Inferior parietal cortex (tissue), 1 donor: ENCODE measurements around the gene DMC1.

Source experiments
- DNase-seq: peaks from one replicate; pipeline ENCODE4 v3.0.0-alpha.2; 2016; ENCODE audit errors: extremely low spot score

The DMC1 gene

DNA sequence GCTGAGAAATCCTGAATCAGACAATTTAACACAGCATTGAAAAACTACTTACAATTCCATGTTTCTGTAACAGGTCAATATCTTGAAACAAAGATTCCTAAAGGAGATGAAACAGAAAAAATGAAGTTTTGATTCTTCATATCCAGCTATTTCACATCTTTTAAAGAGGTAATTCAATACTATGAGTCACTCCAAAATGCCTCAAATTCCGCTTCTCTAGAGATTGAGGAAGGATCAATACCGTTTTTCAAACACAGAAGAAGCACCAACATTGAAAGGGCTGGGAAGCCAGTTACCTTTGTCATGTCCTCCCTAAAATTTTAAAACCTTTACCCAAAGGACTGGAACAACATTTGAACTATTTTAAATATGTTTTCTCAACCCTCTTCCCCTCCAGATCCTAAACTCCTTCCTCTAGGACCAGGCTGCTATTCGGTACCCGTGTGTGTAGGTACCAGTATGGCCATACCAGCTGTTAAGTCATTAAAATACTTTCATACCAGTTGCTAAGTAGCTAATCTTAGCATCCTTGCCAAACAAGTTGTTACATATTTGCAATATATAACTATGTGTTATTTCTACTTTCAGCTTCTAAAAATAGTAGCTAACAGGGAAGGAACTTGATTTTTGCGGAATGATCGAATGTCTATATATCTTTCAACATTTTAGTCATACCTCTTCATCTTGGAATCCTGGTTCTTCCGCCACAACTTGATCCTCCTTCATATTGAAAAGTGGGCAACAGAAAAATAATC, 2.3 kb downstream of the DMC1 start:
- DNase-seq, result peak; percentile 14

DNA sequence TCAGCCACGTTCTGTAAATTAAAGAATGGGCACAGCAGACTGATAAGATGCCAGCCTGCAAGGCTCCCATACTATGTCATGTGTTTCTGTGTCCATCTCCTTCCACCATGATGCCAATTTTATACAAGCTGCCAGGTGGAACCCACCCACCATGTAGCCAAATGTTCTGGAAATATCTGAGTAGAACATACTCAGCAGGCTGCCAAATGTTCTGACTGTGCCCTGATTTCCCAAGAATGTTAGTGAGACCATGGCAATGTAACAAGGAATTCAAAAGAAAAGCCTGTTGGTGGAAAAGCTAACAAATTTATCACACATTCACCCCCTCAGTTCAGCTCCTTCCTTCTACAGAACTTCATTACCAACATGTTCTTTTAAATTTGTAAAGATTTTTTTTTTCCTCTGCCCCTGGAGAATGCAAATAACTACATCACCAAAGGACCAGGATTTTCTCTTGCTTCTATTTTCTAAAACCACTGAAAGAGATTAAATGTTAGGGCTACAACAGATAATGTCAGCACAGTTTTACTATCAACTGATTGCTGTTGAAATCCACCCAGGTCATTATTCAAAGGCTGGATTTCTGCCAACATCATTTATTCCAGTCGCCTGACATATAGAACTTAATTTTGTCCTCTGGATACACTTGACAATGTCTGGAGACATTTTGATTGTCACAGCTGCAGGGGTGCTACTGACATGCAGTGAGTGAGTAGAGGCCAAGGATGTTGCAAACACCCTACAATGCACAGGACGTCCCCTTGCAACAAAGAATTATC, 3.1 kb downstream of the DMC1 start:
- DNase-seq, result peak; percentile 72

DNA sequence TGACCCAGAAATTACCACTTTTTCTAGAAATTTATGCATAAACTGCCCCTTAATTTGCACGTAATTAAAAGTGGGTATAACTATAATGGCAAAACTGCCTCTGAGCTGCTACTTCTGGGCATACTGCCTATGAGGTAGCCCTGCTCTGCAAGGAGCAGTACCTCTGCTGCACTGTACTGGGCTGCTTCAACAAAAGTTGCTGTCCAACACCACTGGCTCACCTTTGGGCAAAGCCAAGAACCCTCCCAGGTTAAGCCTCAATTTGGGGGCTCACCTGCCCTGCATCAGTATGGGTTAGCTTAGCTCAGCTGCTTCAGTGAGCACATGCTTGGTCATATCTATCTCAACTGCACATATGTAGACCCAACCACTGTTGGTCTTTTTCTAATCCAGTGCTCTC, 4.5 kb downstream of the DMC1 start:
- DNase-seq, result no peak

DNA sequence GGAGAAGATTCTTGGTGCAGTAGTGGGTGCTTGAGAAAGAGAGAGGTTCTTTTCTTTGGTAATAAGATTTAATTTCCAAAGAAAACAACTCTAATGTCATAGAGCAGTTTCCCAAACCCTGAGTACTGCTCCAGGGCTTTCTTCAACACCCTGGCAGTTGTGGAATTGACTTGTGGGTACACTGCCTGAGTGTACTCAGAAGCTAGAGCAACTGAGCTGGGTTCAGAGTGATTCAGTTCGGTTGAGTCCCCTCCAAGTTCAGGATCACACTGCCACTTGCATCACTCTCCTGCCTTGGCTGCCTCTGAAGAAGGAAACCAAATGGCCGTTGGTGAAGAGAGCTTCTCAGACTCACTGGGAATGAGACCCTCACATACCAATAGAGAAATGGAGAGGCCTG, 5.3 kb downstream of the DMC1 start:
- no peak for DNase-seq

DNA sequence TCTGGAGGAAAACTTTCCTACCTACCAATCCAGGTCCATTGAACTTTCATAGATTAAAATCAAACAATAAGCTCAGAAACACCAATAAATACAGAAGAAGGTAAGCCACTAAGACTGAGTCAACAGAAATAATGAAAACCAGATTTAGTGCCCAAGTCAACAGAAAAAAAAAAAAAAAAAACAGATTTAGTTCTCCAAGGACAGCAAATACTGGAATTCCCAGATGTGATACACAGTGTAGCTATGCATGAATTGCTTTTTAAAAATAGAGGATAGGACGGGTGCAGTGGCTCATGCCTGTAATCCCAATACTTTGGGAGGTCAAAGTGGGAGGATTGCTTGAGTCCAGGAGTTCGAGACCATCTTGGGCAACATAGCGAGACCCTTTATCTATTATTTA, 15.7 kb downstream of the DMC1 start:
- no peak for DNase-seq

DNA sequence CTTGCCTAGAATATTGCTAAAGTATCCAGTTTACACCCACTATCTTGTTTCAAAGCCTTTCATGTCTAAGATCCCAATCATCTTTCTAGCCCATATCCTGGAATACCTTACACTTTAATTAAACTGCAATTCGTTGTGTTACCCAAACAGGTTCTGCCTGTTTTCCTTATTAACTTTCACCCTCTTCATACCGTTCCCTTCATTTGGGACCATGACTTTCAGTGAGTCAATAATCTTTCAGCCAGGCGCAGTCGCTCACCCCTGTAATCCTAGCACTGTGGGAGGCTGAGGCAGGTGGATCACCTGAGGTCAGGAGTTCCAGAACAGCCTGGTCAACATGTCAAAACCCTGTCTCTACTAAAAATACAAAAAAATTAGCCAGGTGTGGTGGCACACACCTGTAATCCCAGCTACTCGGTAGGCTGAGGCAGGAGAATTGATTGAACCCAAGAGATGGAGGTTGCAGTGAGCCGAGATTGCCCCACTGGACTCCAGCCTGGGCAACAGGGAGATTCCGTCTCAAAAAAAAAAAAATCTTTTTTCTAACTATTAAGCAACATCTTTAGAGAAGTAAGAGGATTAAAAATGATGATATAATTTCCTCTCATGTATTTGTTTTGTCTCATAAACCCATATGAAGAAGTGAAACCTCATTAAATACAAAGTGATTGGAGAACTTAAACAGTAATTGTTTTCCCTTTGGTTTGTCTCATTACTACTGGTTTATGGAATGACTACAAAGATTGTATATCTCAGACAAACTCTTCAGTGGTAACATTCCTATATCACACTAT, 20.7 kb downstream of the DMC1 start:
- no peak for DNase-seq

DNA sequence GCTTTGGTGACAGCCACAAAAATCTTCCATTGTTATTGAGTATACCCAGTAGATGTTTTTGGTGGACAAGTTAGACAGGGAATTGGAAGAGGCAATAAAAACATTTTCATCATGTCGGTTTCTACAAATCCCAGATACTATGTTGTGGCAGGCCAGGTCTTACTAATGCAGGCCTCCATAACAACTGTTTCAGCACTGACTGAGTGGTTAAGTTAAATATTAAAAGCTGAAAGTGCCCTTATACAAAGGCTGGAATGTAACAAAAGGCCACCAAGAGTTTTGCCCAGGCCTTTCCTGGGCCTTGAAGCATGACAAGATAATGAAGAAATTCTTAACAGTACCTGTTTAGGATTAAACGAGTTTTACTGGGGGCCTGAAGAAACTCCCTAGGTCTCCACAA, 29.3 kb downstream of the DMC1 start:
- DNase-seq, result no peak

DNA sequence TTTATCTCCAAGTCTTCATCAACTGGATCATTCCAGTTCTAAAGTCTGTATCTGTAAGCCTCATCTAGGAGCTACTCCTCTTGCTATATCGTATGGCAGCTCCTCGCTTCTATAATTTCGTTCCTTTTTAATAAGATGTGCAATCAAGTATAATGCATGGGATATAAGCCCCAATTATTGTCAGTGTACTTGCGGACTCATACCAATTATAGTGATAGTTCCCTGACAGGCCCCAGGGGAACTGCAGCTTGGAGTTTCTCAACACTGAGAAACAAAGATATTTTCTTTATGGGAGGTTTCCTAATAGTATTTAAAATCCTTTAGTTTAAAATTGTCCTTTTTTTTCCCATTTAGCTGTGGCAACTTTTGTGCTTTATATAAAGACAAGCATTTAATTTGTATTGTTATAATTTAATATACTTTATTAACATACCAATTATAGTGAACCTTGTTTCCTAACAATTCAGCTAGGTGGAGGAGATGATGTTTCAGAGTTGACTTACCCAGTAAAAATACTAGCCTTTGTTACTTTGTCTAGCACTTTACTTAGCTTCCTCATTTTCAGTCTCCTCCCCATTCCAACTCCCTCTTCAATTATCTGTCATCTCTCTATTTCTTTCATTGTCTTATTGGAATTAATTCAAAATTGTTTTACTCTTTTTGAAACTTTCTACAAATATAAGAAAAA, 38.6 kb downstream of the DMC1 start:
- no peak for DNase-seq

DNA sequence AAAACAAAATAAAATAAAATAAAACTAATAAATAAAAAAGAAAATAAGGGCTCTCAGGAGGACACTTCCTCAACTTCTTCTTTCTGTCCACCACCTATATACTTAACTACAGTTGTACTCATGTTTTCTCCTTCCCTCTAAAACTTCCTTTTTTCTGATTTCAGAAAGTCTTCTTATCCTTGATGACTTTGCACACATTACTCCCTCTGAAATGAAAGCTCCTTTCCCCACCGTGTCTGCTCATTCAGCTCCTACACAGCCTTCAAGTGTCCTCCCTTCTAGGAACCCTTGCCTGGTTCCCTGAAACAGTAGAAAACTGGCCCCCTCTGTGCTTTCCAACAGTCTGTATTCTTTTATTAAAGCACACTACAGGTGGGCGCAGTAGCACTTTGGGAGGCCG, 45.6 kb downstream of the DMC1 start:
- no peak for DNase-seq

DNA sequence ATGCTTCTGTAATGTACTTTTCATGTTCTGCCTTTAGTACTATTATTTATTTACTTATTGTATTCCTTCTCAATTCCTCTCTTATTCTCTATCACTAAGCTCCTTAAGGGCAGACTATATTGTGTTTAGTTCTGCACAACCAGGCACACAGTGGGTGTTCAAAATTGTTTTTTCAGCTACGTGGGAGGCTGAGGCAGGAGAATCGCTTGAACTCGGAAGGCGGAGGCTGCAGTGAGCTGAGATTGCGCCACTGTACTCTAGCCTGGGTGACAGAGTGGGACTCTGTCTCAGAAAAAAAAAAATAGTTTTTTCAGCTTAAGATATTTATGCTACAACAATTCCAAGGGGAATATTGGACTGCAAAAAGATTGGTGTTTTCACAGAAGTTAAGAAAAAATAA, 46.5 kb downstream of the DMC1 start:
- no peak for DNase-seq

DNA sequence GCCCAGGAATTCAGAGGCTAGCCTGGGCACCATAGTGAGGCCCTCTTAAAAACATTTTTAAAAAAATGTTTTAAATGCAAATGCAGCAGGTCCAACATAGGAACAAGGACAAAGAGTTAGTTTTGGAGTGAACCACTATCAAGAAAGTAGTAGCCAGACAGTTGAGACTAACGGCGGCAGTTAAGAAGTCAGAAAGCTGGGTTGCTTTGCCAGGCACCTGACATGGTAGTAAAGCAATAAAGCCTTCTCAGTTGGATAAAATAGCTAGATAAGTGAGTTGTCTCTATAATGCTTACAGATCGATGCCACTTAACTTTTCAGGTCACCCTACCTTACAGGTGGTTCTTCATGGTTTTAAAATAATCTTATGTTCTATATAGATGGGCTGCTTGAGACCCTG, 47.0 kb downstream of the DMC1 start:
- DNase-seq, result no peak

DNA sequence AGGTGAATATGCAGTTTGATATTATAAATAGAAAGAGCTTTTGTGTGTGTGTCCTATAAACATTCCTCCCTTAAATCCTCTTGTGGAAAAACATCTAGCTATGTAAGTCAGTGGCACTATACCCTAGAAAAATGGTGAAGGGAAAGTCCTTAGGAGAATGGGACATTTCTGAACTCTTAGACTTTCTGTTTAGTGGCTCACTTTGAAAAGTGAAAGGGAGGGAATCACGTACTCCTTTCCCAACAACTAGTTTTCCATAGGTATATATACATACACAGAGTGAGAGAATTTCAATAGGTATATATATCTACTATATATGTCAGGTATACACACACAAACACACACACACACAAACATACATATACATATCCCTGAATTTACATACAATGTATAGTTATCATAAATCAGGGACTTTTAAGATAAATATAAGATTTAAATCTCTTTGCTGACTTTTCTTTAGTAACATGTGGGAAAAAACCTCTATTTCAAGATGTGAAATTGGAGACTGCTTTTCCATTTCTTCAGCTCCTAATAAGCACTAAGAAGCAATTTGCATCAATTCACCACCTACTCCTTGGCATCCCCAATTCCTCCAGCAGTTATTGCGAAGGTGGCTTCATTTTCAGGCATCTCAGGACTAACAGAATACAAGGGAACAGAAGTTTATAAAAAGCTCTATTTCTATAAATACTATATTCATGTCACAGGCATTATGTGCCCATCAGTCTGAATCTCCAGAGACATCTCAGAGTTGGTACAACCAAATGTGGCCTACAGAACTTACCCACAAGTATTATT, 50.3 kb downstream of the DMC1 start:
- DNase-seq, result no peak

DNA sequence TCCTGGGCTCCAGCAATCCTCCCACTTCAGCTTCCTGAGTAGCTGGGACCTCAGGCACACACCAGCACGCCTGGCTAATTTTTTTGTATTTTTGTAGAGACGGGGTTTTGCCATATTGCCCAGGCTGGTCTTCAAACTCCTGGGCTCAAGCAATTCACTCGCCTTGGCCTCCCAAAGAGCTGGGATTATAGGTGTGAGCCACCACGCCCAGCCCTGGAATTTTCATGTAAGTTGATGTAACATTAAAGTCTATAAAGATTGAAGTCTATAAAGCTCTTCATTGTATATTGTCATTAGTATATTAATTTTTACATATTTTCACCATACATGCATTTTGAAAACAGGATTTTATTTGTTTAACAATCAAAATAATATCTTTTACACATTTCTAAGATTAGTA, 51.4 kb downstream of the DMC1 start:
- no peak for DNase-seq

DNA sequence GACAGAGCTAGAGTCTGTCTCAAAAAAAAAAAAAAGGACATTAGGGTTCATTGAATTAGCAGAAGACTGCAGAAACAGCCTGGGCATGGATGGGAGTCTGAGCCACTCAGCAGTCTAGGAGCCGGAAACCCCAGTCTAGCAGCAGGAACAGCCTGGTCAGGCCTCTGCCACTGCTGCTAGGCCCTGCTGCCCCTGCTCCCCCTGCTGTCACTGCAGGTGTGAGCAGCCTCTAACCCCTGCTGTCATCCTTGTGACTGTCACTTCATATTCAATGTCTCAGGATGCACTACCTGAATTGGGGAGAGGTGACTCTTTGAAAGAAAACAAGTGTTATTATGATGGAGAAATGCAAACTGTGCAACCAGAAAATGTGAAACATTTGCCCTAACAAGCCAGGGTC, 56.9 kb downstream of the DMC1 start:
- DNase-seq, result no peak

DNA sequence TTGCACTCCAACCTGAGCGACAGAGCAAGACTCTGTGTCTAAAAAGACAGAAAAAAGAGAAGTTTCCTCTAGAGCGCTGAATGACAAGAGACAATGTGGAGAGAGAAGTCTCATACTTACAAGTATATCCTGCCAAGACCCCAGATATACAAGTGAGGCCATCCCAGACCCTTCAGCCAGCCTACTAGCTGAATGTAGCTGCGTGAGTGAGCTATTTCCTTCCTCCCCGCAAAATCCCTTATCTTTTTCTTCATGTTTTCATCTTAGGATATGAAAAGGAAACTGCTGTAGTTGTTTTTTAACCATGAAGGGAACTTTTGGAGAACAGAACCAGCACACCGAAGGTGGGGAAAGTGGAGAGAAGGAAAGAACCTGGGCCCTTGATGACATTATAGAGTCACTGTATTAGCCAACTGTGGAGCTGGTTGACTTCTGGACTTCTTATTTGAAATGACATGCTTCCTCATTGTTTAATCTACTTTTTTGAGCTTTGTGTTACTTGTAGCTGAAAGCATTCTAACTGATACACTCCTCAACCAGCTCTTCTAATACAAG, 59.5 kb downstream of the DMC1 start:
- DNase-seq, result no peak

DNA sequence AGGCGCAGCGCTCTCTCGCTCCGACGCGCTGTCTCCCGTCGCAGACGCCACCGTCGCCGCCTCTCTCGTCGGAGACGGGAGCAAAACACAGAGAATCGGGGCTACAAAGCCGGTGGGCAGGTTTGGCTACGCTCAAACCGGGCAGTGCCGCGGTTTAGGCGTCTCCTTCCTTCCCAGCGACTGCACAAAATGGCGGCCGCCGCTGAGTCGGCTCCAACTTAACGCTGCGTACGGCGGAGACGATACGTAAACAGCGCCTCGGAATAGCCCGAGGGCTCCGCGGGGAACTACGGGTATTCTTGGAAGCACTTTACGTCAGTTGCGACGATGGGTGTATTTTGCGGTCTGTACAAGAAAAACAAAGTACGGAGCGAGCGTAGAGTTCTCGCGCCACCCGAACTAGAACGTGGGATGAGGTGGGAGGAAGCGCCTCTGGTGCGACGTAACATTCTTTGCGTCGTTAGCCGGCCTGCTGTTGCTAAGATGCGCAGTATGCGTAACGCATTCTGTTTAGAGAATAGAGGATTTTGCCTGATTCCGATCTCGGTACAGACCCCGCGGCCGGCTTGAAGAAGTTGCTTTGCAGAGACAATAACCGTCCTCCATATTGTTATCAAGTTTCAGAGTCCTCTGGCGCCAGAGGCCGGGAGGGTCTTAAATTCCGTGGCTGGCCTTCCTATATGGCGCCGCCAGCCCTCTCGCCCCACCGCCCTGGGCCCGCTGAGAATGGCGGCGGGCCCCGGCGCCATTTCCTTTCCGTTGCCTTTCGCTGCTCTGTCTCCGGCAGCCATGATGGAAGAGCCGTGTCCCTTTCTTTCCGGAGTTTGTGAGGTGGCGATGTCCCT, 63.6 kb downstream of the DMC1 start, which contains the start of gene DDX17:
DDX17 (minus strand) TSS at position 194 of the 845 bp plus-strand sequence.
- DNase-seq, result peak; percentile 99

DNA sequence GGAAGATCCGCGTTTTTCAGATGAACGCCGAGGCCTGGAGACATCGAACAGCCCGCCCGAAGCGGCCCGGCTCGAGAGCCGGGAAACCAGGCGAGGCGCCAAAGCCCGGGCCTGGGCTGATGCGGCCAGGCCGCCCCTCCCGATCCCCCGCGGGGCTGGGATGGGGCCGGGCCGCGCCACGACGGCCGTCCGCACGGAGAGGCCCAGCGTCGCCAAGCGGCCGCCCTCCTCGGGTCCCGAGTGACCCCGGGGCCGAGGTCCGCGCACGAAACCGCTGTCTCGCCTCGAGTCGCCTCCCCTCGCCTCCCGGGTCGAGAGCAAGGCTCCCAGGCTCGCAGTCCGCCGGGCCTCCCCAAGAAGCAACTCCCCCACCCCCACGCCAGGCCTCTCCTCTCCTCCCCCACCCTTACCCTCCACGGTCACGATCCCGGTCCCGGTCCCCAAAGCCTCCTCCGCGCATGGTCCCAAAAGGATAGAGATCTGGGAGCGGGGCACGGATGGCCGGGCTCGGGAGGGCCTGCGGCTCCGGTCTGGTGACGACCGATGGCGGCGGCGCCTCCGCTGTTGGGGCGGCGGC, 64.4 kb downstream of the DMC1 start:
- DNase-seq, result peak; percentile 72

DNA sequence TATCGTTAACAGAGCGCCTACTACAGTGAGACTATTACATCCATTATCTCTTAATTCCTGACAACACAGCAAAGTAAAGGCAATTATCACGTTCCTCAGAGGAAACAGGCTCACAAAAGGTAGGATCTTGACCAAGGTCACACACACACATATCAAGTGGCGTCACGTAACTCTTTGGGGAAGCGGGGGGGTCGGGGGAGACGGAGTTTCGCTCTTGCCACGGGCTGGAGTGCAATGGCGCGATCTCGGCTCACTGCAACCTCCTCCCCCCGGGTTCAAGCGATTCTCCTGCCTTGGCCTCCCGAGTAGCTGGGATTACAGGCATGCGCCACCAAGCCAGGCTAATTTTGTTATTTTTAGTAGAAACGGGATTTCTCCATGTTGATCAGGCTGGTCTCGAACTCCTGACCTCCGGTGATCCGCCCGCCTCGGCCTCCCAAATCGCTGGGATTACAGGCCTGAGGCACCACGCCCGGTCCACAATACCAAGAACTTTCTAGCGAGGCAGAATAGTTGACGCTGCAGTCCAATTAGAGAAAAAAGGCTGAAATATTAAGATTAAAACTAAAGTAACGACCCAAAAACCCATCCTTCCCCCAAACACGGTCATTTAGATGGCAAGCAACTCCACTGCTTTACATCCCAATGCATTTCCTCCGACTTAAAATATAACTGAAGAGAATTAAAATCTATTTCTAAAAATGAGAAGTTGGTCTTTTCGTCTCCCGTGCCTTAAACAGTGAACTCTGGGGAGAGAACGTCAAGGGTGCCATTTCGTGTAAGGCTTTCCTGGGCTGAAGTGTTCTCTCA, 65.0 kb downstream of the DMC1 start:
- no peak for DNase-seq

DNA sequence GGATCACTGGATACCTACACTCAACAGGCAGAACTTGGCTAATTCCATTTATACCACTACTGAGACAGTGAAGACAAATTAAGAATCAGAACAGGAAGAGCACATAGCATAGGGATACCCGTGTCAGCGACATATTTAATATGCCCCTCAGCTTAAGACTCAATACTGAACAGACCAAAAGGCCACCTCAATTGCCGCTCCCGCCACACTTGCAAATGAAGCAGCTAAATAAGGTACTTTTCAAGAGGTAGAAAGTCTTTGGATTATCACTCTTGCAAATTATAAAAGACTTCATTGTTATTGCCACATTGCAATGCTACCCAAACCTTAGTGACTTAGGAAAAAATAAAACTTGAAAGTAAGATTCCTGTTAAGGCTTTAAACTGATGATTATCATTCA, 67.0 kb downstream of the DMC1 start:
- DNase-seq, result no peak
